ENCODE results near the gene COL6A2. TPM values are rescaled to one million over a fixed set of nuclear protein-coding genes. Genes with fewer than 3 reads are reported as not detected.
"Not testable (repeated sequence)": the region's sequence is repeated elsewhere in the genome, so short reads cannot be mapped to it uniquely, and the experiment has no call there.

The COL6A2 gene
- polyA plus RNA-seq, 12 donors = 417 to 953 (median 482) TPM

DNA sequence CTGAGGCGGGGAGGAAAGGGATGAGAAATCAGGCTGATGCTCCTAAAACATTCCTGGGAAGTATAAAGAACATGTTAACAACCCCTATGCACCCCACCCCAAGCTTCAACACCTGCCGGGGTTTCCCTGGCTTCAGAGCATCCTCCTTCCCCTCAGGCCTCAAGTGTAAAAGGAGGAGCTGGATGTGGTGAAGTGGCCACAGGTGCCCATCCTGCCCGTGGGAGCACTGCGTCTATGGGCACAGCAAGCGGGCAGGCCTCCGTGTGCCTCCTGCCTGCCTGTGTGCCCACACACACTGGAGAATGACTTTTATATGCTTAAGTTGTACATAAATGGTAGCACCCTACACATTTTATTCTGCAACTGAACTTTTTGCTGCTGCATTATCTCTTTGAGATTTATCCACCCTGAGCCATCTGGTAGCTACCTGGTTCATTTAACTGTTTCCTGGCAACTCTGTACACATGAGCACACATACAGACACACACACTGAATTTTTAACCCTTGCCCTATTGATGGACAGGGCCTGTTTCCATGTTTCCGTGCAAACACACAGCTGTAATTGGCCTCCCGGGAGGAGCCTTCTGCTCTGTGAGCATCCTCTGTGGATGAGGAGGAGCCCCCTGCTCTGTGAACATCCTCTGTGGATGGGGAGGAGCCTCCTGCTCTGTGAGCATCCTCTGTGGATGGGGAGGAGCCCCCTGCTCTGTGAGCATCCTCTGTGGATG, 70.9 kb downstream of the COL6A2 start:
- DNase-seq = no peak

DNA sequence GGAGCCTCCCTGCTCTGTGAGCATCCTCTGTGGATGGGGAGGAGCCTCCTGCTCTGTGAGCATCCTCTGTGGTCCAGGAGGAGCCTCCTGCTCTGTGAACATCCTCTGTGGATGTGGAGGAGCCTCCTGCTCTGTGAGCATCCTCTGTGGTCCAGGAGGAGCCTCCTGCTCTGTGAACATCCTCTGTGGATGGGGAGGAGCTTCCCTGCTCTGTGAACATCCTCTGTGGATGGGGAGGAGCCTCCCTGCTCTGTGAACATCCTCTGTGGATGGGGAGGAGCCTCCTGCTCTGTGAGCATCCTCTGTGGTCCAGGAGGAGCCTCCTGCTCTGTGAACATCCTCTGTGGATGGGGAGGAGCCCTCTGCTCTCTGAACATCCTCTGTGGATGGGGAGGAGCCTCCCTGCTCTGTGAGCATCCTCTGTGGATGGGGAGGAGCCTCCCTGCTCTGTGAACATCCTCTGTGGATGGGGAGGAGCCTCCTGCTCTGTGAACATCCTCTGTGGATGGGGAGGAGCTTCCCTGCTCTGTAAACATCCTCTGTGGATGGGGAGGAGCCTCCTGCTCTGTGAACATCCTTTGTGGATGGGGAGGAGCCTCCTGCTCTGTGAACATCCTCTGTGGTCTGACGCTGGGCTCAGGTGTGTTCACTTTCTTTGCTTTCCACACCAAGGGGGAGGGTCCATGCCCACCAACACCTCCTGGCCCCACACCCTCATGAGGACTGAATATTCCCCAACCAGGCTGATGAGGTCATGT, 72.7 kb downstream of the COL6A2 start:
- DNase-seq = not testable (repeated sequence)

DNA sequence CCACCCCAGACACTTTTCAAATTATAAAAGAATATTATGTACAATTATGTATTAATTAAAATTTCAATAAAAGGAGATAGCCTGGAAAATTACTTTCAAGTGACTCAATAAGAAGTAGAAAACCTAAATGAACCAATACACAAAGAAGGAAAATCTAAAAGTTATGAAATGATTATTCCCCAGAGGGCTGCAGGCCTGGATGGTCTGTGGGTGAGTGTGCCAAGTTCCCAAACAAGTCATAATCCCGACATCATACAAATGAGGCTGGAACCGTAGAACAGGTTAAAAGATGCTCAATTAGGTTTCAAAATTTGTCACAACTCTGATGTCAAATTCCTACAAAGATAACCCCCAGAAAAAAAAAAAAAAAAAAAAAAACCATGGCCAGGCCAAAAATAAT, 73.7 kb downstream of the COL6A2 start:
- no peak for DNase-seq

DNA sequence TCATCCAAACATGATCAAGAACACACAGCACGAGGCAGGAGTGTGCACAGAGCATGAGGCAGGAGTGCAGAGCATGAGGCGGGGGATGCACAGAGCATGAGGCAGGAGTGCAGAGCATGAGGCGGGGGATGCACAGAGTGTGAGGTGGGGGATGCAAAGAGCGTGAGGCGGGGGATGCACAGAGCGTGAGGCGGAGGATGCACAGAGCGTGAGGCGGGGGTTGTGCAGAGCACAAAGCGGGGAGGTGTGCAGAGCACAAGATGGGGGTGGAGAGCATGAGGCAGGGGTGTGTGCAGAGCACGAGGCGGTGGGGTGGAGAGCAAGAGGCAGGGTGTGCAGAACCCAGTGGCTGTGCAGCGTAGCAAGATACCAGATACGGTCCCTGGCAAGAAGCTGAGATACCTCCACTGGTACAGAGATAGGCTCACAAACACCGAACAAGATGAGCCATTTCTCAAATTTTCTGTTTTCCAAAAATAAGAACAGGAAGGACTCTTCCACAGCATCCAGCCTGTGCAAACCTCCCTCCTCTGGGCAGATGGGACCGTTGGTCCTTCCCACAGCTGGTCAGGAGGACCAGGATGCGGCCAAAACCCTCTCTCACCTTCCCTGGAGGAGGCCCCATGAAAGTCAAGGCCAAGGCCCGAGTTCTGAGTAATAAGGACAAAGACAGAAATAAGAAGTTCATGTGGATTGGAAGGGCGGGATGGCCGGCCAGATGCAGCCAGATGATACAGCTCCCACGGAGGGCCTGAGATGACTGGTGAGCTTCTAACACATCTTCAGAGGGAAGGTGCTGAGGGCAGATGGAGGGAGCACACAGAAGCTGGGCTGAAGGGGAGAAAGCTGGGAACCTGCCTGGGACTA, 74.3 kb downstream of the COL6A2 start:
- no peak for DNase-seq

DNA sequence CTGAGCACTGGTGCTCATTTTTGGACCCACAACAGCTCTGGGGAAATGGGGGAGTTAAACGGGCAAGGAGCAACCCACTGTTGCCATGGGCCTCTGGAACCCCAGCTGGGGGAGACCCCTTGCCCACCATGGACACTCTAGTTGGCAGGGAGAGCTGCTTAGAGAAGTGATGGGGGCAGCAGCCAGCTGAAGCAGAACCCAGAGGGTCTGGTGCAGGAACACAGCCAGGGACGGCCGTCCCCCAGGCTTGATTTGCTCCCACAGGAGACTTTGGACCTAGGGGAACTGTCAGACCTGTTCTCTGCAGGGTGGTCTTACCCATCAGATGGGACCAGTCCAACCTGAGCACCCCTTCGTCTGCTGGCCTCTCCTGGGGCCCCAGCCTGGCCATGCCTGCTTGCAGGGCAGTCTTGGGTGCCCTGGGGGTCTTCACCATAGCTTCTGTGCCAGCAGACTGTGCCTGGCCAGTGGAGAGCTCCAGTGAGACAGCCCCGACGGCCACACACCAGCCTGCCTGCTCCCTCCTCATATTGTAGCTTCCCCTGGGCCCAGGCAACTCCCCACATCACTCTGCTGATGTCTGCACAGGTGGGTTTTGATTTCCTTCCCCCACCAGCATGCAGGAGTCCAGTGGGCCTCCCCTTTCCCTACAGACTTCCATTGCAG, 75.1 kb downstream of the COL6A2 start:
- no peak for DNase-seq

DNA sequence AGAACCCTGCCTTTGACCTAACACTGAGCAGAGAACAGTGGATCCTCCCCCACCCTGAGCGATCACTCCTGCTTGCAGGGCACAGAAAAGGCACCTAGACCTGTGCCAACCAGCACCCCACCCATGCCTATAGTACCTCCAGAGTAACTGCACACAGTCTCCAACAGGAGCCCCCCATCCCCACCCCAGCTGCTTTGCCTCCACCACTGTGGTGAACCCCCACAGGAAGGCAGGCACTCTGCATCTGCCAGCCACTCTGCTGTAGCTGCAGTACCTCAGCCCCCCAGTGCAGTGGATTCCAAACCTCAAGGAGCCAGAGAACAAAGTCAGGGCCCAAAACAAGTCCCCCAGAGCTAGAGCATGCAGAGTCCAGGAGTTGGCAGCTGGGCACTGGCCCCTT, 75.7 kb downstream of the COL6A2 start:
- DNase-seq = no peak

DNA sequence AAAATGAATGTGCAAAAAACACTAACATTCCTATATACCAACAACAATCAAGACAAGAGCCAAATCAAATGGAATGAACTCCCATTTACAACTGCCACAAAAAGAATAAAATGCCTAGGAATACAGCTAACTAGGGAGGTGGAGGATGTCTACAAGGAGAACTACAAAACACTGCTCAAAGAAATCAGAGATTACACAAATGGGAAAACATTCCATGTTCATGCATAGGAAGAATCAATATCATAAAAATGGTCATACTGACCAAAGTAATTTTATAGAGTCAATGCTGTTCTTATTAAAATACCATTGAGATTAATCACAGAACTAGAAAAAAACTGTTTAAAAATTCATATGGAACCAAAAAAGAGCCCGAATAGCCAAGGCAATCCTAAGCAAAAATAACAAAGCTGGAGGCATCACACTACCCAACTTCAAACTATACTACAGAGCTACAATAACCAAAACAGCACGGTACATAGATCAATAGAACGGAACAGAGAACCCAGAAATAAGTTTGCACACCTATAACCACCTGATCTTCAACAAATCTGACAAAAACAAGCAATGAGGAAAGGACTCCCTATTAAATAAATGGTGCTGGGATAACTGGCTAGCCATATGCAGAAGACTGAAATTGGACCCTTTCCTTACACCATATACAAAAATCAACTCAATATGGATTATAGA, 78.7 kb downstream of the COL6A2 start:
- not testable (repeated sequence) for DNase-seq

DNA sequence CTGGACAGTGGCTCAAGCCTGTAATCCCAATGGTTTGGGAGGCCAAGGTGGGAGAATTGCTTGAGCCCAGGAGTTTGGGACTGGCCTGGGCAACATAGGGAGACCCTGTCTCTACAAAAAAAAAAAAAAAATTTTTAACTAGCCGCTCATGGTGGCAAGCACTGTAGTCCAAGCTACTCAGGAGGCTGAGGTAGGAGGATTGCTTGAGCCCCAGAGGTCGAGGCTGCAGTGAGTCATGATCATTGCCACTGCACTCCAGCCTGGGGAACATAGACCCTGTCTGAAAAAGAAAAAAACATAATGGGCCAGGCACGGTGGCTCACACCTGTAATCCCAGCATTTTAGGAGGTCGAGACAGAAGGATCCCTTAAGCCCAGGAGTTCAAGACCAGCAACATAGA, 81.0 kb downstream of the COL6A2 start:
- no peak for DNase-seq

Other genes starting within 250 kb of the COL6A2 start
- gene COL6A1, start 116.3 kb upstream of the COL6A2 start, polyA plus RNA-seq (ENCODE audit: insufficient read length in 12 of 12) = 100 to 1,000 TPM; 314 to 756 (median 433) TPM
- gene FTCD, start 57.5 kb downstream of the COL6A2 start, polyA plus RNA-seq (ENCODE audit: insufficient read length in 12 of 12) = 1 to 10 TPM in 7 of 12 donors, under 1 TPM in 3, not detected in 2; 0.13 to 2.8 (median 1.6) TPM
- 10 to 100 TPM in 4 of 12 donors, 1 to 10 TPM in 6, not detected in 2; 4.2 to 18.6 (median 9.6) TPM for gene SPATC1L, start 86.3 kb downstream of the COL6A2 start, polyA plus RNA-seq (ENCODE audit: insufficient read length in 12 of 12)
- gene LSS, start 130.7 kb downstream of the COL6A2 start, polyA plus RNA-seq (ENCODE audit: insufficient read length in 12 of 12) = 10 to 100 TPM in 11 of 12 donors, not detected in 1; 27.1 to 52.3 (median 33.1) TPM
- 10 to 100 TPM in 11 of 12 donors, not detected in 1; 51.5 to 81.8 (median 55.6) TPM for gene MCM3AP, start 187.5 kb downstream of the COL6A2 start, polyA plus RNA-seq (ENCODE audit: insufficient read length in 12 of 12)
- gene YBEY, start 188.2 kb downstream of the COL6A2 start, polyA plus RNA-seq (ENCODE audit: insufficient read length in 12 of 12) = 10 to 100 TPM in 10 of 12 donors, not detected in 2; 10.0 to 27.1 (median 19.1) TPM
- gene C21orf58, start 225.8 kb downstream of the COL6A2 start, polyA plus RNA-seq (ENCODE audit: insufficient read length in 12 of 12) = 10 to 100 TPM in 2 of 12 donors, 1 to 10 TPM in 9, not detected in 1; 4.2 to 14.4 (median 6.5) TPM
- 10 to 100 TPM in 11 of 12 donors, not detected in 1; 39.5 to 88.8 (median 59.5) TPM for gene PCNT, start 226.0 kb downstream of the COL6A2 start, polyA plus RNA-seq (ENCODE audit: insufficient read length in 12 of 12)

Data from muscle of arm (tissue), 12 donors.